NK-92 (cell line): Measurements from ENCODE around the gene NCAN.

Experiments used
- DNase-seq: peaks from one replicate; lab custom pipeline; 2025; ENCODE audit not compliant: unreplicated experiment; lab: John Stamatoyannopoulos, UW

Gene NCAN

DNA sequence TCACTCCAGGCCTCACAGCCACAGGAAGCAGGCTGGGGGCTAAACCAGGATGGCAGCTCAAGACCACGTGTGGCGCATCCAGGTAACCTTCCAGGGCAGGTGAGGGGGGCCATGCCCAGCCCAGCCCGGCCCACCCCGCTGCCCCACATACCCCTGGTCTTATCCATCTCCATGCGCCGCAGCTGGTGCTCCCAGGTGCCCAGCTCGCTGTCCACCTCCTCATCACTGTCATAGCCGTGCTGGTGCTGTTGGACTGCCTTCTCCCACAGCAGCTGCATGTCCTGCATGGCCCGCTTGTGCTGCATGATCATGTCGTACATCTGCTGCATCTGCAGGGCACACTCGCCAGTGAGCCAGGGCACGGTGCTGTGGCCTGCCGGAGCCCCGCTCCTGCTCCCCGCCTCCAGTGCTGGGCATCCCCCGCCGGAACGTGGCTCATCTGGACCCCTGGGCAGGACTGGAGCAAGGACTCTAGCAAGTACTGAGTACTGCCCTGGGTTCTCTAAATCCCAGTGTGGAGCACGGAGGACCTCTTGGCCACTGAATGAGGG, 67.4 kb downstream of the NCAN start:
- DNase-seq: no peak

DNA sequence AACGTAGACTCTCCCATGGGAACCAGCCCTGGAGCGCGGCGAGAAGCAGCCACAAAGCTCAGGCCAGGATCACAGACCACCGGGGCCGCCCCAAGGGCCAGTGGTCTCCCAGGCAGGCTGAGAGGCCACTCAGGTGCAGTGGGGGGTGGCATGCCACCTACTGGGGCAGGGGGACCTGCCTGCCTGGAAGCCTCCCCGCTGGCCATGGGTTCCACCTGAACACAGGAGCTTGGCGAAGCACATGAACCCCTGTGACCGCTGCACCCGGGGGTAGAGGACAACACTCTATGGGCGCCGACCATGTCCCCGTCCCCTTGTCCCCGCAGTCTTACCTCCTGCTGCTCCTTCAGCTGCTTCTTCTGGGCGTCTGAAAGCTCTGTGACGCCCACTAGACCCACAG, 68.1 kb downstream of the NCAN start:
- DNase-seq: no peak

DNA sequence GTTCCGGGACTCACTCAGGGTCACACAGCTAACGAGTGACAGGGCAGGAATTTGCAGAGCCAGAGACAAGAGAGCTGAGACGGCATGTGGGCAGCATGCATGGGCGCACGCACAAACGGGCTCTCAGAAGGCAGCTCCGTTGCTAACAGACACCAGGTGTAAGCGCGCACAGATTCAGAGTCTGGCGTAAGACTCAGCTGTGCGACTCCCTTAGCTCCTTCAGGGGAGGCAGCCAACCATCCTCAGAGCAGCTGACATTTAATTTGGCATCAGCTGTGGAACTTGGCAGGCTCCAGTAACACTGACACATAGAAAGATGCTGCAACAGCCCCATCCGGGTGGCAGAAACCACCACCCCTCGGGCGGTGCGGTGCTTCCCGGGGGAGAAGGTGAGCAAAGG, 68.8 kb downstream of the NCAN start:
- no peak for DNase-seq

GRCh38 chr19:19285686-19286085, 73.9 kb downstream of the NCAN start:
- DNase-seq: no peak

GRCh38 chr19:19292607-19293006, 80.8 kb downstream of the NCAN start:
- DNase-seq: no peak

DNA sequence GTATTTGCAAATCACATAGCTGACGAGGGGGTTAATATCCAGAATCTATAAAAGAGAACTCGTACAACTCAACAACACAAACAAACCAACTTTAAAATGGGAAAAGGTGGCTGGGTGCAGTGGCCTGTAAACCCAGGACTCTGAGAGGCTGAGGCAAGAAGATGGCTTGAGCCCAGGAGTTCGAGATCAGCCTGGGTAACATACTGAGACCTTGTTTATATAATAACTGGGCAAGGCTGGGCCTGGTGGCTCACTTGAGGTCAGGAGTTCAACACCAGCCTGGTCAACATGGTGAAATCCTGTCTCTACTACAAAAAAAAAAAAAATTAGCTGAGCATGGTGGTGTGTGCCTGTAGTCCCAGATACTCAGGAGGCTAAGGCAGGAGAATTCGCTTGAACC, 83.2 kb downstream of the NCAN start:
- DNase-seq: no peak

DNA sequence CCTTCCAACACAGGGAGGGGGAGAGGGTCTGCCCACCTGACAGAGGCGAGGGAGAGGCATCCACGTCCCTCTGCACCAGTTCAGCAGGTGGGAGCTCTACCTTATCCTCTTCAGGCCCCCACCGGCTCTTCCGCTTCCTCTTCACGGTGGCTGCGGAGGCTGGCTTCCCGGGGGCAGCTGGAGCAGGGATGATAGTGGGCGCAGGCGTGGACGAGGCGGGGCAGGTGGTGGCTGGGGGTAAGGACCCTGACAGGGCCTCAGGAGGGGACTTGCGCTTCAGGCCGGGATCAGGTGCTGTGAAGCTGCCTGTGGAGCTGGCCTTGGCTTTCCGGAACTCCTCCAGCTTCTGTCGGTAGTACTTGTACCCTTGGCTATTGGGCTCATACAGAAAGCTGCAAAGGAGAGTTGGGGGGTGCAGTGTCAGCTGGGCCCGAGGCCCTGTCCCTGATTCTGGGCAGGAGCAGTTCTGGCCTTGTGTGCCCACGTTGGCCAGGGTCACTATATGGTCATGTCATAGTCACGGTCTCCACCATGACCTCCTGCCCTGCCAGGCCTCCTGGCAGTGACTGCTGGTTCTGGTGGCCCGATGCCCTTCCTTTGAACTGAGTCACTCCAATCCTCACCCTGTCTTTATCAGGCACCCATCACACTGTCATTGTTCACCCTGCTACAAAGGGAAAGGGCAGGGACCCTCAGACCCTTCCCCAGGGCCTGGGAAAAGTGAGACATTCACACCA, 85.4 kb downstream of the NCAN start:
- DNase-seq: no peak

DNA sequence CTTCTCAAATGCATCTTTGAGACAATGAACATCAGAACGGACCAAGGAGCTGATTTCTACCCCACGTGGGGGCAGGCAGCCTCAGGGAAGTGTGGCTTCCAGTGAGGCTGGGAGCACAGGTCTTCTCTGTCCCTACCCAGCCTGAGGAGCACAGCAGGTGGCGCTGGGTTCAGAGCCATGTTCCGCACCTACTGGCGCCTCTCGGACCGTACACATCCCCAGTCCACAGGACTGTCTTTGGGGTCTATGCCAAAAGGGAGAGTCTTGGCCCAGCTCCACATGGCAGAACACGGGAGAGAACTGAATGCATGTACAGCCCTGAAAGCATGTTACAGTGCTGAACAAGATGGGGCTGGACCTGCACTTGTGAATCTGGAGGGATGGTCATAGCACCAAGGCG, 86.0 kb downstream of the NCAN start:
- DNase-seq: no peak

GRCh38 chr19:19300613-19301012, 88.9 kb downstream of the NCAN start:
- no peak for DNase-seq
